Left forelimb (tissue), 1 donor: ENCODE measurements around the gene GALNTL6.
"Not testable (repeated sequence)": the region's sequence is repeated elsewhere in the genome, so short reads cannot be mapped to it uniquely, and the experiment has no call there.

ENCODE experiments used
- DNase-seq: peaks from one replicate; pipeline ENCODE4 v3.0.0-alpha.2; 2018; ENCODE audit warnings: low spot score

The GALNTL6 gene

DNA sequence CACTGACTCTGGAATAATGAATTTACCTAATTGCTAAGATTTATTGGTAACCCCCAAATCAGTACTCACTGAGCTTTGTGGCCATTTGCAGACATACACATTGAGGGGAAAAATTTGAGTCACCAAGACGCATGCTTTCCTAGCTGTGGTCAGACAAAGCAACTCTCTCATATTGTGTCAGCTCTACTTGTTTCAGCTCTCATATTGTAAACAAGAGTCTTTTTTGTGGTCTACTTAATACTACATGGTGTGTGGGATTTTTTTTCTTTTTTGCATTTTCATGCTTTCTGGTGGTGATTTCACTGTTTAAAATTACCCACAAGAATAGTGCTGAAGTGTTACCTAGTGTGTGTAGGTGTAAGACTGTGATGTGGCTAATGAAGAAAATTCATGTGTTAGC is 927.2 kb downstream of the GALNTL6 start:
- no peak for DNase-seq

DNA sequence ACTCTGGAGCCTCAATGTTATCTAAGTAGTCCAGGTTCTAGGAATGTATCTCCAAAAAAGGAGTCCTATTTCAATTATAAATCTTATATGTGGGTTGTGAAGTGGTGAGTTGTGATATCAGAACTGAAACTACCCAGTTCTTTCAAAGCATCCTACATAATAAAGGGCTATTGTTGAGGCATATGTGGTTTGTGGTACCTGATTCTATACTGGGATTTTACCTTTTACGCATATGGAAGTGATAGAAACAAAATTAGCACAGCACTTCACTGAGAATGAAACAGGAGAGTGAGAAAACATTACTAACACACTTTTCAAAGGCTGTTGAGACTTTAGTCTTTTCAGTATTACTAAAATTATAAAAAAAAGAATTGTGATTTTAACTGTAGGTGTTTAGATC is 937.7 kb downstream of the GALNTL6 start:
- DNase-seq = no peak

DNA sequence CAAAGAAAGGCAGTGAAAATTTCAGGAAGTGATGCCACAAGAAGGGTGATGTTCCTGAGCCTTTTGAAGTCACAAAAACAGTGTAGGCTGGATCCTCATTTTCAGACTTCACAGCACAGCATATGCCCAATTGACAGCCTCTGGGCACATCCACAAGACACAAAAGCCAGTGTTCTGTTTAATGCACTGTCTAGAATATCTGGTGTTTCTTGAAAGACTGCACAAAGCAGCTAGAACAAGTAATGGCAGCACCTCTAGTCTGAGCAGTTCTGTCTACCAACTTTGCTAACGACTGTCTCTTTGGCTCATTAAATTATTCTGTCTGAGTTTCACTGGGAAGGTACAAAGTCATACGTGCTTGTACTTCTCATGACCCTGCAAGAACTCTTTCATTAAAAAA is 938.3 kb downstream of the GALNTL6 start:
- no peak for DNase-seq

DNA sequence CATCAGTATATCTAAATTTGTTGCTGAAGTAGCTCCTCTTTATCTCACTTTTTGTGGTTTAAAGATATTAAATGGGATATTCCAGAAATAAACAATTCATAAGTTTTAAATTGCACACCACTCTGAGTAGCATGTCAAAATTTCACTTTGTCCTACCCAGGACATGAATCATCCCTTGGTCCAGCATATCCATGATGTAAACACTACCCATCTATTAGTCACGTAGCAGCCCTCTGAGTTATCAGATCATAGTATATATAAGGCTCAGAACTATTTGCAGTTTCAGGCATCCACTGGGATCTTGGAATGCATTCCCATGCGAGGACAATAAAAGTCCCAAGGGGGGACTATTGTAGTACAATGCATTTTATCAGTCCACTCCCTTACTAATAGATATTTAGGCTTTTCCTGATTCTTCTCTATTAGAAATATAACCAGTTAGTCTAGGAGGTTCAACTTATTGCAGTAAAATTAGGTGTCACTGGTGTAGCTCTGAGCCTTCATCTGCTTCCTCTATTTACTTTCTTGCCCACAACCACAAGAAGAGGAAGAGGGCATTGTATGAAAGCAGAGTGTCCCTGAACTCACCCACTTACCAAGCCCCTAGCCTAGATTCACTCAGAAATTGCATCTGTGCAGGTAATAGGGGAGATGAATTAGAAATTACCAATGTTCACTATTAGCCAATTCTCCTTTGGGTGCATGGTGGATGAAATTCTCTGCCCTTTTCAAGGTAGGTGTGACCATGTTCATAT is 945.6 kb downstream of the GALNTL6 start:
- DNase-seq = no peak

DNA sequence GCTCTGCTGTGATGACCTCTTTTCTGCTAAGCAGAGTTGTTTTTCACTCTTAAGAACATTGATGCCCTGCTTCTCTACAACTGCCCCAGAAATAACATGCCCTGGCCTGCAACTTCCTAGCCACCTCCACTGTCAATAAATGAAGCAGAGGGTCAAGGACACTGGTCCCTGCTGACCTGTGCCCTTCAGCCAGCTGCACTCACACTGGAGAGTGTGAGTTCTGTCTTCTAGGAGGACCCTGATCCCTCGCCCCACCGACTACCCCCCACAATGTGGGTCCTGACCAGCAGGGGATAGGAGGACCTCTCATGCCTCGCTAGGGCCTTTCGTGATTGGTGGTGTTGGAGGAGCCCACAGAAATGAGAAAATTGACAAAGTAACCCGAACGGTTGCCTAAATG is 947.3 kb downstream of the GALNTL6 start:
- no peak for DNase-seq

DNA sequence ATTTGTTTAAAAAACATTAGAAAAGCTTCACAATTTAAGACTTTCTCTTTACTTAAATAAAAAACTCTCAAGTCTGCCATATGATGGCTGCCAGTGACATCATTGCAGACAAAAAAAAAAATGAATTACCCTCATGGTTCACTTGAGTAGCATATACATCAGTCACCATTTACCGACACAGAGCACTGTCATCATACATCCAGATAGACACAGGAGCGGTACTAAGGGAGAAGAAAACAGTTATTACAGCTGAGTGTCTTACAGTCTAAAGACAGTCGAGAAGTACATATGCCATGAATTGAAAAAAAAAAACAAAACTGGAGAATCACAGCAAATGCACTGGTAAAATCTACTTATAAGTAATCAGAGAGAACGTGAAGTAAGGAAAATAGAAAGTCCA is 949.7 kb downstream of the GALNTL6 start:
- no peak for DNase-seq

DNA sequence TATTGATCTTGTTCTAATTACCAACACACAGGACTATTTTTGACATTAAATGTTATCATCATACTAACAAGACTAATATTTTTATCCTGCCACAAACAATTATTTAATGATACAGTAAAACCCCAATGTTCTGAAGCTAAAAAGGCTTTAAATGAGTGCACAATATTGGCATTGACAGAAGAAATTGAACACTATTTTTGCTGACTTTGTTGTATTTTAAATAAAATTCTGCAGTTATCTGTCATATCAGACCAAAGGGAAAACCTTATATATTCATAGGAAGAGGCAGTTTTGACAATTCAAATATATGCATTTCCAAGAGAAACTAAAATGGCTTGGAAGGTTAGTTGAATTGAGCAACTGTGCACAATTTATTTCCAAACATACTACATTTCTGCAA is 957.6 kb downstream of the GALNTL6 start:
- no peak for DNase-seq

DNA sequence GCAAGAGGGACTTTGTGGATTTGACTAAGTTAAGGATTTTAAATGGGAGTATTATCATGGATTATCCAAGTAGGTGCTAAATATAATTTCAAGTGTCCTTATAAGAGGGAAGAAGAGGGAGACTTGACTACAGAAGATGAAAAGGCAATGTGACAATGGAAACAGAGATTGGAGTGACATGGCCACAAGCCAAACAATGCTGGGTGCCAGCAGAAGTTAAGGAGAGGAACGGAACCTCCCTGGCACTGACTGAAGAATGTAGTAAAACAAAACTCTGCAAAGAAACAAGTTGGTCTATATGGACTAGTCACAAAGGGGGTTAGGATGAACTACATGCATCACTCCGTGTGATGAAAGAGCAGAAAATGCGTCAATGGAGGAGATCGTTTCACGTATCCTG is 959.6 kb downstream of the GALNTL6 start:
- DNase-seq = no peak

DNA sequence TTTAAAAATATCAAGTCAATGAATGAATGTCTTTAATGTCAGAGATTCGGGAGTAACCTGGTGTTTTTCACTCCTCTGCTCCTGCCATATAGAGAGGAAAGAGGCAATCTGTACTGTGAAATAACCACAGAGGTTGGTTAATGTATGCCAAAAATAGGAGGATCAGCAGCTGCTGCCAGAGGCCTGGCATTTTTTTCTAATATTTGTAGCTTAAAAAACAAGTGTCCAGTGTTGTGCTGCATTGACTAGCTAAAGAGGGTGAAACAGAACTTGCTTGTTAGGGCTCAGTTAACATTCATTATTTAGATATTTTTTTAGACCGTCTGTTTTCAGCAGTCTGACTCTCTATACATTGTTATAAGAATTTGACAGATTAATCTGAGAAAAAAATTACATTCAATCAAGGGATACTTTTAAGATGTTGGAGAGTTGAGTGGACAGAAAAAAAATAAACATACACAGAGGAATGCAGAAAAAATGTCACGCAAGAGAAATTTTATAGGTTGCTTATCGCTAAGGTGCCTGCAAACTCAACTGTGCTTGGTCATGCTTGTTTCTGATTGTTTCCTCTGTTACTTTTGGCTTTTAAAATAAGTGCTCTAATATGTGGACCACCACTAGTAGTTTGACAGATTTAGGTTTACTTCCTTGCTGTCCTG is 963.1 kb downstream of the GALNTL6 start:
- DNase-seq = no peak

DNA sequence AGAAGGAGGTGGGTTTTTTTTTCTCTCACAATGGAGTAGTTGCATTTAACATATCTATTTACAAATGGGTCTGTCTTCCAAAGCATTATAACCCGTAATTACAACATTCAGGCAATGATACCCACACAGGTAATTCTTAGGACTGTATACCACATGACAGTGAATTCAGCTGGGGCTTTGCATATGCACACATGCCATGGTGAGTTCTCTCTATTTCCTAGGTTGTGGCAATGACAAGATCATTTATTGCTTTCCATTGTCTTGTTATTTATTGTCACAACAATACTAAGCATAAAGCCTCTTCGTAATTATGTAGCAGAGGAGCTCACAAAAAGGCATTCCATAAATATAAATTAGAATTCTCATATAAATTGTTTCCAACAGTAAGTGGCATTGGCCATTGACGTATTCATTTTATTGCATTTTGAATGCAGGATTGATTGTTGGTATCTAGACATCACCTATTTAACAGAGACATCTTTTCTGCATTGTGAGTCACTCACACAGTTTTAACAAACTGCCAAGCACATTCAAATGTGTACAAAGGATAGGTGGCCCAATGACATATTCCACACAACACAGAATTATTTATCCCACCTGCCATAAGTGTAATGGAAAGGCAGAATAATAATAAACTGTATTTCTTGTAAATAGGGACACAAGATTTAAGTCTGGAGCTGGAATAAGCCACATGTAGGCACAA is 964.7 kb downstream of the GALNTL6 start:
- DNase-seq = no peak

DNA sequence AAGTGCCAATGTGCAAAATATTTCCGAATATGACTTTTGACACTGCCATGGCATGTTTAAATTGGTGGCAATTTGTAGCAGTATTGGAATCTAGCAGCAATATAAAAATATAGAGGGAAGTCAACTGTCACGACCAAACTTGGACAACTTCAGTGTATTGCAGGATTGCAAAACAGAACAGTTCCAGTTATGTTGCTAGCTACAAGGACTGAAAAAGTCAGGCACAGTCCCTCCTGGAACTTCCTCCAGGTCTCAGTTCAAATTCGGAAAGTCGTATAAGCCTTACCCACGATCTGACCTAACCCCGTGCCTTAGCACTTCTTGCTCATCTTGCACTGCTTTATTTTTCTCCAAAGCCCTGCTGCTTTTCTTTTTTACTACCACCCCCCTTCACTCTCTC is 965.4 kb downstream of the GALNTL6 start:
- no peak for DNase-seq

DNA sequence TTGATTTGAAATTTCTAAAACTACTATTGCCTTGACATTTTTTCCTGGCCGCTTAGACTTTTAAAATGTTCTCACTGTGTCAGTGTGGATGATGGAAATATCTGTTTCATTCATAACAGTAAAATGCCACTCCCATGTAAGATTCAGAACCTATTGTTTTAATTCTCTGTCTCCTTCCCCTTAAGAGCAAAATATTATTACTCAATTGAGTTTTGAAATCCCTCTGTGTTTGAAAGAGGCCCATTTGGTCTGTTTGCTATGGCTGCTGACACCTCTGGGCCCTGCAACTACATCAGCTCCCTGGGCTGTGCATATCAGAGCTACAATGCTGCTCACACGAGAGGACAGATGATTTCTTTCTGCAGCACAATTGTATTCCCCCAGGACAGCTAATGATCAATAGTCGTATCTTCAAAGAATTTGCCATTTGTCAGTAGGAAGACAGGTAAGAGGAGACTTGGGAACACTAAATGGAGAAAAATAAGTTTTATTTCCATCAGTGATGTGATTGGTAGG is 967.4 kb downstream of the GALNTL6 start:
- no peak for DNase-seq

DNA sequence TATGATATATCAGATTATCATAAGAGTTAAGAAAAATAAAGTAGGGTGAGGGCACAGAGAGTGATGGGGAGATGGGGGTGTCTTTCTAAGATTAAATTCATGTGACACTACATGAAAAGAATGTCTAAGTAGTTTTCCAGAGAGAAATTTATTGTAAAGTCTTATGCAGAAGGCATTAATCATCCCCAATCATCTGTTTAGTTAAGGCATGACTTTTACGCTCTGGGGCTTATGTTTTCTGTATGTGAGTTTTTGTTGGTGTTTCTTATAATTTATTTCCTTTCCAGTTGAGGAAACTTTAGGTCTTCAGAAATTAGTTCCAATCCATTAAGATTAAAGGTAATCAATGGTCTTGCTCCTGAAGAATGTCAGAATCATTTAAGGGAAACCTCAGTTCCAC is 972.4 kb downstream of the GALNTL6 start:
- no peak for DNase-seq

DNA sequence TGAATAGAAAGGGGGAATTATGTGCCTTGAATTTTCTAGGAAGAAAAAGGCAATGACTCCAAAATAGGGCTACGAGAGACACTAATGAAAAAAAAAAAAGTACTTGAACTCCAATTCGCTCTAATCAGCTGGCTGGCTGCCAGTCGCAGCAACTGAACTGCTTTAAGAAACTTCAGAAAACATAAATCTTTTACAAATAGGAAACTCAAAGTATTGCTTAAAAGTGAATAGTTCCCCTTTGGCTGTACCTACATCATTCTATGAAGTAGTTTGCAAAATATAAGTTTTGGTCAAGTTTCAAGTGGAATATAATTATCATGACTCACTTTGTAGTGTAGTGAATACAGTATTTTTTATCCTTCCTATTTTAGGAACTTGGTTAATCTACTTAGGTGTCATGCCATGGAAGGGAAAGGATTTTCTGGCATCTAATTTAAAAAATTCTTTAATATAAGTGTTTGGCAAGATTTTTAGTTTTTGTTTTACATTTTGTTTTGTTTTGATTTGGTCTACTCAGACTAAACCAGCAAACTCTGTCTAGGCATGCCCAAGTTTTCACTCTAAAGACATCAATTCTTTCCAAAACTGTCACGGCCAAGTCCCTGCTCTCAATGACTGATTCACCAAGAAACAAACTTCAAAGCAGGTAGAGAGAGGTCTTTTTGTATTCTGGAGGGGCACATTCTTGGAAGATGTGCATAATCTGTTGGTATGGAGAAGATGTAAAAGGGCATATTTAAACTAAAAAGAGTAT is 973.0 kb downstream of the GALNTL6 start:
- DNase-seq = no peak

DNA sequence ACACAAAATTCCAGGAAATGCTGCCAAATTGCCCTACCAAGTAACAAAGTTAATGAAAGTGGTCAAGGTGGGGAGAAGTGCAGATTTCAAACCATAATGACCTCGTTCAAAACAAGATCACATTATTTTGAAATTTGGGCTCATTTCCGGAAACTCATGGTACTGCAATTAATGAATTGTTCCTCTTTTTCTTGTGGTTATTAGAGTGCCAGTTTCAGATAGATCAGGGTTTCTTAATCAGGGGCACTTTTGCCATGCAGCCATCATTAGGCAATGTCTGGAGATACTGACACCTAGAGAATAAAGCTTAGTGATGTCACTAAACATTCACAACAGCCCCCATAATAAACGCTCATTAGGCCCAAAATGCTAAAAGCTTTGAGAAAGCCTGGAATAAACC is 973.9 kb downstream of the GALNTL6 start:
- no peak for DNase-seq

DNA sequence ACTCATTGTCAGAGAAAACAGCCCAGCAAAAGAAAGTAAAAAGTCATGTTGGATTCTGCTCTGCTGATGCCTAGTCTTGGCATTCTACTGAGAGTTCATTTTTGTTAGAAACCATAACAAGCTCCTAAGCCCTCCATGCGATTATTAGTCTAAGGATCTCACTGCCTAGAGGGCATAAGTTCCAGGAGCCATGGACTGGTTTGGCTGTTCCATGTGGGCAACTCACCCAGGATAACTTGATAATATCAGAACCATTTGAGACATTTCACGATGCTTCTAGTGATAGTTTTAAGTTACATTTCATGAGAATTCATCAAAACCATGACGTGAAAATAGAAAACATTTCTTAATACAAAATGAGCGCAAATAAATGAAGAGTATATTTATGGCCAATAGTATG is 978.6 kb downstream of the GALNTL6 start:
- DNase-seq = no peak

DNA sequence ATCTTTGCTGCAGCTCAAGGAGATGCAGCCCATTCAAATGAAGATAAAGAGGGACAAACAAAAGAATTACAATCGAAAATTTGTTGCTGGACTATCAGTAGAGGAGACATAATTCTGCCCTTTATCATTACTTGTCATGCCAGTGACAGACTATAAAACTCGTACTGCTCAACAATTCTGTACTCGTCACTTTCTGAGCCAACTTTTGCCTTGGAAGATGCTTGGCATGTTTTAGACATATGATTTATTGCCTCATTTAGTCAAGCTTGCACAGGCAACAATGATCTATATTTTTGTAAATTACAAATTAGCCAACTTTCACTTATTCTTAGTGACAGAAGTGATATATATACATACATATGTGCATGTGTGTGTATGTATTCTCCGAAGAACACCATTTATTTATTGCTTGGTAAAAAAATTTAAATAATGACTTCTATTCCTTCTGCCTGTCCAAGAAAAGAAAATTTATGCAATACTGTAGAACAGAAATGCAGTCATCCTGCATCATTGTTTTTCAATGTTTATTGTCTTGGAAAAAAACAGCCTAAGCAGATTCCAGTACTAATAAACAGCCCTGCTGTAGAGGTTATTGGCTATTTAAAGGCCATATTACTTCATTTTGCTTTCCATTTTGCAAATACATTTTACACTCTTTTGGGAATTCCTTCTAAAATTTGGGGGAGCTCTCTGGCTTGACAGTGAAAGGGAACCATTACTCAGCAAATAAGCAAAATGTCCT is 980.5 kb downstream of the GALNTL6 start:
- DNase-seq = no peak

DNA sequence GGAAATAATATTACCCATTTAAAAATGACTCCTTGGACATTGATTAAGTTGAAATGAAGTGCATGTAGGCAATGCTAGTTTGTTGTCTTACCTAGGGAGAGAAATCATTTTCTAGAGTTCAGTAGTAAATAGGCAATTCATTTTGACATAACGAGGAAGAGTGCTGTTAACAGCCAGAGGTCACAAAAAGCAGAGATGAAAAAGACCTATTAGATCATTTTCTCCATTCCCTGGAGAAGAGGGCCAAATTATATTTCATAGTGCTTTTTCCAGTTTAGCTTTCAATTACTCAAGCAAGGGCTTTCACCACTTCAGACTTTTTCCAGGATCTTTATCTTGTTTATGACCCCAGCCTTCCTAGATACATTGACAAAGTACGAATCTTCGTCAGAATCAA is 981.1 kb downstream of the GALNTL6 start:
- DNase-seq = no peak

DNA sequence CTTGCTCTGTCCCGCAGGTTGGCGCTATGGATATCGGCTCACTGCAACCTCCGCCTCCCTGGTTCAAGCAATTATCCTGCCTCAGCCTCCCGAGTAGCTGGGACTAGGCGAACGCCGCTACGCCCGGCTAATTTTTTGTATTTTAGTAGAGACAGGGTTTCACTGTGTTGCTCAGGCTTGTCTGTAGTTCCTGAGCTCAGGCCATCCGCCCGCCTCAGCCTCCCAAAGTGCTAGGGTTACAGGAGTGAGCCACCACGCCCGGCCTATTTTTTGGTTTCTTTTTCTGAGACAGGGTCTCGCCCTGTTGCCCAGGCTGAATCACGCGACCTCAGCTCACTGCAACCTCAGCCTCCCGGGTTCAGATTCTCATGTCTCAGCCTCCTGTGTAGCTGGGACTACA is 984.1 kb downstream of the GALNTL6 start:
- not testable (repeated sequence) for DNase-seq

DNA sequence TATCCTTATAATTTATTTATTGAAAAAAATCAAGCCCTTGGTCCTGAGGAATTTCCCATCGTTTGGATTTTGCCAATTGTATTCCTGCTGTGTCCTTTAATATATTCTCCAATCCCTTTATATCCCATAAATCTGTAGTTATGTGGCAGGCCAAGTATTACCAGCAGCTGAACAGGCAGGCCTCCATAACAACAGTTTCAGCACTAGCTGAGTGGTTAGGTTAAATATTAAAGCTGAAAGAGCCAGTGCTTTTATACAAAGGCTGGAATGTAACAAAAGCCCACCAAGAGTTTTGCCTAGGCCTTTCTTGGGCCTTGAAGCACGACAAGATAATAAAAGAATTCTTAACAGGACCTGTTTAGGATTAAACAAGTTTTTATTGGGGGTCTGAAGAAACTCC is 988.8 kb downstream of the GALNTL6 start:
- no peak for DNase-seq

DNA sequence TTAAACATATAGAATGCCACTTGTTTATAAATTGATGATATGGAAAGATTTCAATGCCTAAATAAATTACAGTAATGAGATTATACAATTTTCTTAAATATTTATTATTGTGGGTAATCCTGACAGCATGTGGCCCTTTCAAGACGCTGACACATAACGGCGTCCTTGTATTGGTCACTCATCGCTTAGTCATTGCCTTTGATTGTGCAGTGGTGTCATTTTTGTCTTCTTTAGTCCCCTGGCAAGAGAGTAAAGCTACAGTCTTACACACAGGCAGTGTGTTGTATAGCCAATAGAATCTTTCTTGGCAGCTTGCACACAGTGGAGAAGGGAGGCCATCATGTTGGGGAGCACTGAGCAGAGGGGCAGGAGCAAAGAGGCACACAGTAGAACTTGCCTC is 993.6 kb downstream of the GALNTL6 start:
- DNase-seq = no peak

DNA sequence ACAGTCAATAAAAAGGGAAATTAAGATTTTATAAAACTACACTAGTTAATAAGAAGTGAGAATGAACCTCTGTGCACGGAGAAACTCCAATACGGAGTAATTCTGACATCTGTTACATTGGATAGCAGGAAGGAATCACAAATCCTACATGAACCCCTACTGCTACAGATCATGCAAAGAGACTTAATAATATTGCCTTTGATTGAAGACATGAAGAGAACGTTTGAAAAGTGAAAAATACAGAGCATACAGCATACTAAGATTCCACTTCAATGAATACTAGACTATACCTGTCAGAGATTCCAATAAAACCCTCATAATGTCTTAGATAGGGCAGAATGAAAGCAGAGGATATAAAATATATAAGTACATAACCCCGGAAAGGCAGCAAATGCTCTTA is 995.0 kb downstream of the GALNTL6 start:
- no peak for DNase-seq
